HG03196 (cell line): Measurements from ENCODE around the gene TSHZ2.

Experiments used
- ATAC-seq: cut with Tn5 transposase; IDR thresholded peaks from one replicate; pipeline ENCODE4 v1.9.1; 2021; ENCODE audit not compliant: unreplicated experiment

Gene TSHZ2

DNA sequence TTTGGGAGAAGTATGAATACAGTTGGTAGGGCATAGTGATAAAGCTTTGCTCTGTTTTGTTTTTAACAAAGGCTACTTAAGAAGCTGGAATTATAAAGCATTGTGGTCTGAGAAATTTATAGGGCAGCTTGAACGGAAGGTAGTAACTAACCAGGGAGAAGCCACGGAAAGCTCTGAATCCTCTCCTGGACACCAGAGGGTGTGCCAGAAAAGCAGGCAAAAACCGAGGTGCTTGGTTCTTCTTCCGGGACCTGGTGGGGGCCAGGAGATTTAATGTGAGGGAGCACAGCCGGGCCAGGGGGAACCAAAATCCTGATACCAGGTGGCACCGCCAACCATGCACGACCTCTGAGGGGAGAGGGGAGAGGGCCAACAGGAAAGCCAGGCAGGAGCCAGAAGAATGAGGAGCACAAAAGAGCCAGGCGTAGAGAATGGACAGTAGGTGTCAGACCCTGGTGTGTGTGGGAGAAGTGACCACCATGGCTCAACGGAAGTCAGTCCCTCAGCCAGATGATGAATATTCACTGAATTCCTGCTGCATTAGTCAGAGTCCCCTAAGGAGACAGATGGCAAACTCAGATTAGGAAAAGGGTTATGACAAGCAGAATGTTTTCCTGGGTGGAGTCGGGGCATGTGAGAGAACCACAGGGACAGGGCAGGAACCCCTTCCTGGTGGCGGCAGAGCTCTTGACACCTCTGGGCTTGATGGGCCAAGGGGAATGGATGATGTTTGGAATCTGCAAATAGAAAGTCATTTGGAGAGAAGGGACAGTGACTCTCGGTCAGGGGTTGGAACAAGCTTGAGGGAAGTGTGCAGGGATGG is 359.2 kb downstream of the TSHZ2 start:
- no peak for ATAC-seq

DNA sequence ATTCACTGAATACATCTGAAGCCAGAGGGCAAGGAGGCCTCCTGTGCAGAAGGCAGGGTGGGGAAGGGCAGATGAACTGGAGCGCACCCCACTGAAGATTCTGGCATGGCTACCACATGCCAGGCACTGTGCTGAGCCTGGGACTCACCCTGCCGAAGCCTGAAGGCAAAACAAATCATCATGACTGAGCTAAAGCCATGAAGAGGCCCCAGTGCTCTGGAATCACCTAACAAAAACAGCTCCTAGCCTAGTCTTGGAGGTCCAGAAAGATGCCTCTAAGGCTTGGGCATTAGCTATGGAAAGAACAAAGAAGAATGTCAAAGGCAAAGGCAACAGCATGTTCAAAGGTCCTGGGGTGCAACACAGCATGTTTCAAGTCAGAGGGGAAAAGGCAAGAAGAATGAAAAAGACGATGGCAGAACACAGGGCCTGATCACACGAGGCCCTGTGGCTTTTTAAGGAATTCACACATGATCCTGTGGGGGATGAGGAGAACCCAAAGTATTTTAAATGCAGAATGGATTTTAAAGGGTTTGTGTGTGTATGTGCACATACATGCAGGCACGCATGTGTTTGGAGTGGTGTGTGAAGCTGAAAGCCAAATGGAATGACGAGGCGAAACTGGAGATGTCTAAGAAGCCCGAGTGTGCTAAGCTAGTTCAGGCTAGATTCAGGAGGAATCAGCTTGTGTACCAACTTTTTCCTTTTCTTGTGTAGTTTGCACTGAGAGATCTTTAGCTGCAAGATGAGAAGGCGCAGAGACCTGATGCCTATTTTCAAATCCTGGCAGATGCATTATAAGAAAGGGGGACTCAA is 360.1 kb downstream of the TSHZ2 start:
- ATAC-seq: no peak

- no peak for ATAC-seq
These were observed 362.7 kb downstream of the TSHZ2 start for GRCh38 chr20:53334861-53335260.

DNA sequence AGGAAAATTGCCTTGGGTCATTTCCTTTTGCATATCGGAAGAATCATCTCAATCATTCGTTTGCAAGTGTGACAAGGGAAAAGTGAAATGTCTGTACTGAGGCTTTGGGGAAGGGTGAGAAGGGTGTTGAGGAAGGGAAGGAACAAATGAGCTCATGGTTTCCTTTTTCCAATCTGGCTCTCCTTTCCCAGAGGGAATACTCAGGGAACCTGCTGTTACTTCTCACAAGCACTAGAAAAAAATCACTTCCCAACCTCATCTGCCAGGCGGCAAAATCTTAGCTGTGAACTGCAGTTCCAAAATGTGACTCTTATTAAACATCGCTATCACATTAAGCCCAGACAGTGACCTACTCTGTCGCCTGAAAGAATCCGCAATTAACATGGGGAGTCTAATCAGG is 363.4 kb downstream of the TSHZ2 start:
- ATAC-seq: no peak

GRCh38 chr20:53336892-53337291 is 364.7 kb downstream of the TSHZ2 start:
- ATAC-seq: no peak

DNA sequence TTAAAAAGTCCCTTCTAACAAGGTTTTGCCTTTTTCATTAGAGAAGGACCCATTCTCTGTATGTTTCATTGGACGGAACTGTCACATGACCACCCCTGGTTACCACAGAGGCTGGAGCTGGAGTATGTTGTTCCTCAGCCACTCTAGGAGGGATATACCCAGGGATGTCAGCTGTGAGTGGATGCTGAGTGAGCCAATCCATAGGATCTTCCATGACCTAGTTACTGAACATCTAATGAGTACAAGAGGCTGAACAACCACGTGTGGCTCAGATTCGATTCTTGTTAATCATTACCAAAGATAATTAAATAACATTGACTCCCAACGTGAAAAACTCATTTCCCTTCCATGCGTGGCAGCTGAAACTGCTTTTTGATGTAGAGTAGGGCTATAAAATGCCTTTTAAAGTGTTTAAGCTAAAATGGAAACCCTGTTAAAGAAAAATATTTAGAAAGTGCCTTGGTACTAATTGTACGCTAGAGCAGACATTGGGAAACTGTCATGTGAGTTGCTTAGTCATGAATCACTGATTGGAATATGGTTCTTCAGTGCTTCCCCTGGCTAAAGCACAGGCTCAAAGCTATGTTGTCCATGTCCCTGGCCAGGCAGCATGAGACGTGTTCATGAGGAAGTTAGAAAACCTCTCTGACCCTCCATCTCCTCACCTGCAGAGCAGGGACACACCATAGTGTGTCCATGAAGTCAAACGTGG is 365.4 kb downstream of the TSHZ2 start:
- no peak for ATAC-seq

- no peak for ATAC-seq
These were observed 366.6 kb downstream of the TSHZ2 start for GRCh38 chr20:53338716-53339115.

- no peak for ATAC-seq
These were observed 370.3 kb downstream of the TSHZ2 start for GRCh38 chr20:53342429-53342828.

DNA sequence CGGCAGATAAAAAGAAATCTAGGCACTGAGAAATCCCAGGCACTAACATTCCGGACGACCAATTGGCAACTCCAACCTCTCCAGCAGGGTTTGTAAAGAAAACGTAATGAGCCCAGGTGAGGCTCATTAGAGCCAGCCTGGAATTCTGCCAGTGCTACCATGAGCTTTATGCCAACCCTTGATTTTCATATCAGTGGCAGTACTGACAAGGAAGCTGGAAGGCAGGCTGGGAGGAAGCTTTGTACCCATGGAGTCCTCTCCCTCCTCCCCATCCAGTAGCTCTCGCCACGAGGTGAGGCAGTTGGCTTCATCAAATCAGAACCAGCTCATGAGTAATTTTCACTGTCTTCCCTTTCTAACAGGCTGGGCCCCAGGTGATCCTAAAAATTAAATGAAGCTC is 371.3 kb downstream of the TSHZ2 start:
- ATAC-seq: no peak

DNA sequence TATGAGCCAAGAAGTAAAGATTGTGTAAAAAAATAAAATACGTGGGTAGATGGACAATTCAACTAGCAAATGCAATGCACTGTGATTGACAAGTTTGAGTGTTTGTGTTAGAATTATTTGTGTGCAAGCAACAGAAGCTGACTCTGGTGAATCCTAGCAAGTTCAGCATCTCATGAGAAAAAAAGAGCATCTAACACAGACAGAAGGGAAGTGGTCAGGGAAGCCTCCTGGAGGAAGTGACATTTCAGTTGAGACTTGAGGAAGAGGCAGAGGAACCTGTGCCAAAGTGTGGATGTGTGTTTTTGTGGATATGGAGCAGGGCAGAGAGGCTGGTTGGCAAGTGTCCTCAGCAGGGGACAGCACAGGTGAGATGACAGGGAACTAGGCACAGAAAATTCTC is 372.7 kb downstream of the TSHZ2 start:
- ATAC-seq: no peak

DNA sequence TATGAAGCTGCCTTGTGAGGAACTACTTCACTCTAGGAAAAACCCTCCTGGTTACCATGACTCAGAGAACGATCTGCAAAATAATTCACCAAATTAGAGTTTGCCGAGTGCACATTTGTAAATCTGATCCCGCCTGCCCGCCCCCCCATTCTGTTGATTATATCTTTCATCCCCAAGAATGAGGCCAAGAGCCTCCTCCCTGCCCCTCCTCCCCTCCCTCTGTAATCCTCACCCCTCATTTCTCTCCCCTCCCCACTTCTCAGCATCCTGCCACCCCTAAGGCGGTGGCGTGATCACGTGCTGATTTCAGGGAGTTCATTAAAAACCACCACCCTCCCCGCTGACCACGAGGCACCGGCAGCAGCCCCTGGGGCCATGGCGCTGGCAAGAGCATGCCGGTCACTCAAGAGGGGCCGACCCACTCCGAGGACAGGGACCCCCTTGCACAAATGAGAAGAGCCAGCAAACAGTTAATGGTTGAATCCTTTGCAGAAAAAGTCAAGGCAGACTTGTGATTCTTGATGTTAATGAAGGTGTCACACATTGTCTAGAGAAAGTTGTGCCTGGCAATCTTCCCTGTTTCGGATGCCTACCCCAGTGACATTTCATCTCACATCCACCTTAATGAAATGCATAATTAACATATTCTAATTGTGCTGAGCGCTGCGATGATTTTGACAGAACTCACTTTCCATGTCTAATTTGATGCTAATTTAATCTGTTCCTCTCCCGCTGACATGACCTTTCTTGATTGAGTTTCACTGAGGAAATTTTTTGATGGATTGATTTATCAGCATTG is 373.6 kb downstream of the TSHZ2 start:
- ATAC-seq: no peak

- no peak for ATAC-seq
These were observed 374.1 kb downstream of the TSHZ2 start for GRCh38 chr20:53346335-53346648.

- ATAC-seq: no peak
These were observed 377.6 kb downstream of the TSHZ2 start for GRCh38 chr20:53349730-53350129.

DNA sequence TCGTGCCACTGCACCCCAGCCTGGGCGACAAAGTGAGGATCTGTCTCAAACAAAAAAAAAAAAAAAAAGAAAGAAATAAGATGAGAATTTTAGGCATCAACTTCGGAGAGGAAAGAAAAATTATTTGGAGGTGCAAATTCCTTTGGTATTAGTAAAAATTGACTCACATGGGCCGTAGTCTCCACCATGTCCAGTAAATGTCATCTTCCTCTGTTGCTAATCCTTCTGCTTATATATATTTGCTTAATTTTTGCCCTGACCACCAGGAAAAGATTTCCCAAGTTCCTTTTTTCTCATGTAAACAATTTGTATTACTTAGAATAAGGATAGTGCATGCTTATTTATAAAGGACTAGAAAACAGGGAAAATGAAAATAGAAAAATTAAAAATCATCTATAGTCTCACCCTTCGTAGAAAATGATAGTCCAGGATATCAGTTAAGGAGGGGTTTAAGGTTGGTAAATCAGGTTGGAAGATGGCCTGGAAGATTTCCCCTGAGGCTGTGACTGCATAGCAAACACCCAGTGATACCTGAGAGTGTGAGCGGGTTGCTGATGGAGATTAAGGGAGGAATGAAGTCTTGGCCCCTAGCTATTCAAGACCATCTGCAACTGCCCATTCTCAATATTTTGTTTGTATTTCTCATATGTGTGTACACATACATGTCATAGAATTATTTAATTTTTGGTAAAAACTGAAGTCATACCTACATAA is 380.7 kb downstream of the TSHZ2 start:
- ATAC-seq: no peak

DNA sequence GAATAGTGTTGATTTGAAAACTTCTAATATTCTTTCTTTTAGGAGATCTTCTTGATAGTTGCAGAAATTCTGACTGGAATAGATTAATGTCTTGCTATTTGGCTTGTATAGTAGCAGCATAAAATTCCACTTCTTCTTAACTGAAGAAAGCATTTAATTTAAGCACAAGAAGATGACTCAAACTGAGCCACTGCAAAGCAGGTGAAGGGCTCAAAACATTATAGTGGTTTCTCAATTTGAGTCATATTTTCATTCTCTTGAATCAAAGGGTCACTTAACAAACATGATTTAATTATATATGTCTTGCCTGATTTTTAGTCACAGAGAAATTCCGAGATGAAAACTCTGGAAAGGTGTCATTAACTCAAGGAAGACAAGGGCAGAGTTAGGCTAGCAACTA is 382.2 kb downstream of the TSHZ2 start:
- ATAC-seq: no peak

GRCh38 chr20:53355790-53356189 is 383.6 kb downstream of the TSHZ2 start:
- no peak for ATAC-seq

GRCh38 chr20:53359425-53359824 is 387.3 kb downstream of the TSHZ2 start:
- no peak for ATAC-seq

- no peak for ATAC-seq
These were observed 388.7 kb downstream of the TSHZ2 start for GRCh38 chr20:53360852-53361251.

GRCh38 chr20:53362736-53363135 is 390.6 kb downstream of the TSHZ2 start:
- no peak for ATAC-seq

GRCh38 chr20:53364646-53365045 is 392.5 kb downstream of the TSHZ2 start:
- no peak for ATAC-seq
